ENCODE data around the gene KITLG. TPM values are rescaled to one million over a fixed set of nuclear protein-coding genes. Genes with fewer than 3 reads are reported as not detected.

Gene KITLG
- polyA plus RNA-seq, 1 donor (not counting 4 experiments of a cell fraction or from before 2014, with no cell fraction given) = 21.2 TPM

GRCh38 chr12:88566430-88566829 lies 13.8 kb downstream of the KITLG start:
- H3K9ac ChIP-seq (ENCODE audit: control insufficient read depth, extremely low read depth, insufficient read depth, low read length) = no peak overlapping the region
- peak; percentile 39 for FAIRE-seq
- H3K36me3 ChIP-seq (ENCODE audit: control insufficient read depth in 2 of 2, extremely low read depth in 1 of 2, insufficient read depth in 2 of 2, low read length in 2 of 2) = no peaks in the 10 kb centered on the region
- no peaks in the 10 kb centered on the region for H3K9me1 ChIP-seq (ENCODE audit: control insufficient read depth, extremely low read depth, insufficient read depth, low read length)
- H2AFZ ChIP-seq (ENCODE audit: control insufficient read depth, low read length) = no peak overlapping the region
- H3K9me3 ChIP-seq (ENCODE audit: control insufficient read depth, low read depth, low read length) = no peaks in the 10 kb centered on the region
- peaks cover 30% of the 10 kb centered on the region for H3K4me1 ChIP-seq (ENCODE audit: control insufficient read depth, extremely low read depth, insufficient read depth, low read length)
- dilution Hi-C loops (cut with MboI; ENCODE audit: extremely low pct_ligation_motif_present, low sequenced_read_pairs) = no loop called here
- H3K27ac ChIP-seq (ENCODE audit: control insufficient read depth, insufficient read depth, low read length) = no peak overlapping the region
- no peak overlapping the region for H3K4me3 ChIP-seq (ENCODE audit: control insufficient read depth in 2 of 3, extremely low read depth in 1 of 3, insufficient read depth in 2 of 3, low read depth in 1 of 3, low read length in 3 of 3)
- no peaks in the 10 kb centered on the region for H4K20me1 ChIP-seq (ENCODE audit: control insufficient read depth, extremely low read depth, insufficient read depth, low read length)
- no peak for DNase-seq (ENCODE audit: low read depth, low spot score)
- no peak for TF ChIP-seq EZH2 (IDR thresholded peaks at IDR 0.05; ENCODE audit: low read length)
- TF ChIP-seq, protein P1, sequence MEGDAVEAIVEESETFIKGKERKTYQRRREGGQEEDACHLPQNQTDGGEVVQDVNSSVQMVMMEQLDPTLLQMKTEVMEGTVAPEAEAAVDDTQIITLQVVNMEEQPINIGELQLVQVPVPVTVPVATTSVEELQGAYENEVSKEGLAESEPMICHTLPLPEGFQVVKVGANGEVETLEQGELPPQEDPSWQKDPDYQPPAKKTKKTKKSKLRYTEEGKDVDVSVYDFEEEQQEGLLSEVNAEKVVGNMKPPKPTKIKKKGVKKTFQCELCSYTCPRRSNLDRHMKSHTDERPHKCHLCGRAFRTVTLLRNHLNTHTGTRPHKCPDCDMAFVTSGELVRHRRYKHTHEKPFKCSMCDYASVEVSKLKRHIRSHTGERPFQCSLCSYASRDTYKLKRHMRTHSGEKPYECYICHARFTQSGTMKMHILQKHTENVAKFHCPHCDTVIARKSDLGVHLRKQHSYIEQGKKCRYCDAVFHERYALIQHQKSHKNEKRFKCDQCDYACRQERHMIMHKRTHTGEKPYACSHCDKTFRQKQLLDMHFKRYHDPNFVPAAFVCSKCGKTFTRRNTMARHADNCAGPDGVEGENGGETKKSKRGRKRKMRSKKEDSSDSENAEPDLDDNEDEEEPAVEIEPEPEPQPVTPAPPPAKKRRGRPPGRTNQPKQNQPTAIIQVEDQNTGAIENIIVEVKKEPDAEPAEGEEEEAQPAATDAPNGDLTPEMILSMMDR (optimal IDR thresholded peaks at IDR 0.05 in 1 of 3, IDR thresholded peaks at IDR 0.05 in 1 of 3, conservative IDR thresholded peaks at IDR 0.05 in 1 of 3; ENCODE audit: extremely low read depth in 1 of 3, insufficient read depth in 2 of 3, low read length in 3 of 3) = no peak
- H3K27me3 ChIP-seq (ENCODE audit: control insufficient read depth, extremely low read depth, insufficient read depth, low read length) = no peaks in the 10 kb centered on the region
- peaks cover 54% of the 10 kb centered on the region for H3K79me2 ChIP-seq (ENCODE audit: control insufficient read depth, insufficient read depth, low read length)
- H3K4me2 ChIP-seq (ENCODE audit: control insufficient read depth, extremely low read depth, insufficient read depth, low read depth, low read length) = peak overlapping the region; percentile 17

DNA sequence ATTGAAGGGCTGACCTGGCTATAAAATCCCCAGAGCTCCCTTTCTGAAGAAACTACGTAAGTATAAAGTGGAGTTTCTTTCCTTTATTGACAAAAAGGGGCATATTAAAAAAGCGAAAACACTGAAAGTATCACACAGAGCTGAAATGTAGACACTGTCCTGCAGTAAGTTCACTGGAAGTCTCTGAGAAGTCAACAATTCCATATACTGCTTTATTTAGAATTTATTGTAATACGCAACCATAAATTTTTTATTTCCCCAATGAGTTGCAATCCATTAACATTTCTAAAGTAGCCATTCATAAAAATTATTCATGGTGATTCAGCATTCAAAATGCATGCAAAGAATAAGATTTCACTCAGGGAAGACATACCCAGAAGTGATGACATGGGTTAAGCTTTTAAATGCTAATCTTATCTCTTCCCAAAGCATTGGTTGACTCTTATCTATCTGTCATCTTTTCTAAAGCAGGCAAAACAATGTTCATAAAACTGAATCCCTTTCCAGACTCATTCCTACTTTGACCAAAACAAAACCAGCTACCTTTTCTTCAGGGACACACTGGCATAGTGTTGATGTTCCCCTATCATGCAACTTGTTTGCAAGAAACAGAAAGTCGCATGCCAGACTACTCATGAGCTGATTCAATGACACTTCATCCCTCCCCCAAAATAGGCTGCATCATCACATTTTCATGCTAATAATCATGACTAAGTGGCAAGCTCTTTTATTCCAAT lies 17.3 kb downstream of the KITLG start:
- H2AFZ ChIP-seq (ENCODE audit: control insufficient read depth, low read length) = no peak overlapping the region
- no peaks in the 10 kb centered on the region for H3K9me1 ChIP-seq (ENCODE audit: control insufficient read depth, extremely low read depth, insufficient read depth, low read length)
- H3K4me3 ChIP-seq (ENCODE audit: control insufficient read depth in 2 of 3, extremely low read depth in 1 of 3, insufficient read depth in 2 of 3, low read depth in 1 of 3, low read length in 3 of 3) = no peak overlapping the region
- H3K4me1 ChIP-seq (ENCODE audit: control insufficient read depth, extremely low read depth, insufficient read depth, low read length) = peaks cover 45% of the 10 kb centered on the region
- FAIRE-seq = peak; percentile 71
- H3K36me3 ChIP-seq (ENCODE audit: control insufficient read depth in 2 of 2, extremely low read depth in 1 of 2, insufficient read depth in 2 of 2, low read length in 2 of 2) = no peaks in the 10 kb centered on the region
- H3K4me2 ChIP-seq (ENCODE audit: control insufficient read depth, extremely low read depth, insufficient read depth, low read depth, low read length) = no peak overlapping the region
- peak overlapping the region; percentile 76 for H3K27ac ChIP-seq (ENCODE audit: control insufficient read depth, insufficient read depth, low read length)
- TF ChIP-seq, protein P1 (optimal IDR thresholded peaks at IDR 0.05 in 1 of 3, IDR thresholded peaks at IDR 0.05 in 1 of 3, conservative IDR thresholded peaks at IDR 0.05 in 1 of 3; ENCODE audit: extremely low read depth in 1 of 3, insufficient read depth in 2 of 3, low read length in 3 of 3) = no peak
- no peak for TF ChIP-seq EZH2 (IDR thresholded peaks at IDR 0.05; ENCODE audit: low read length)
- DNase-seq (ENCODE audit: low read depth, low spot score) = no peak
- H3K9ac ChIP-seq (ENCODE audit: control insufficient read depth, extremely low read depth, insufficient read depth, low read length) = no peak overlapping the region
- dilution Hi-C loops (cut with MboI; ENCODE audit: extremely low pct_ligation_motif_present, low sequenced_read_pairs) = no loop called here
- no peaks in the 10 kb centered on the region for H3K9me3 ChIP-seq (ENCODE audit: control insufficient read depth, low read depth, low read length)
- H4K20me1 ChIP-seq (ENCODE audit: control insufficient read depth, extremely low read depth, insufficient read depth, low read length) = no peaks in the 10 kb centered on the region
- H3K27me3 ChIP-seq (ENCODE audit: control insufficient read depth, extremely low read depth, insufficient read depth, low read length) = no peaks in the 10 kb centered on the region
- peaks cover 41% of the 10 kb centered on the region for H3K79me2 ChIP-seq (ENCODE audit: control insufficient read depth, insufficient read depth, low read length)

Data from keratinocyte (primary cell).